Ovary (tissue), 9 donors: Measurements from ENCODE around the gene CCDC81. TPM values are rescaled to one million over a fixed set of nuclear protein-coding genes. Genes with fewer than 3 reads are reported as not detected.
A peak's percentile ranks its signal among the peaks of the same experiment; 100 is the strongest.

Experiments used
- DNase-seq, 5 donors: peaks; one replicate each; pipeline ENCODE4 v3.0.0-alpha.2; 2019 to 2020
- H3K27ac ChIP-seq, 2 donors: fragments of 200-600 bp; one replicate each; pipeline versions ENCODE4 v1.5.1 to v1.8.0; 2019 to 2022
- H3K27me3 ChIP-seq: fragments of 200-600 bp; one replicate; pipeline ENCODE4 v1.8.0; 2022
- H3K36me3 ChIP-seq: fragments of 200-600 bp; sonication (generic); one replicate; pipeline ENCODE4 v1.5.1; 2019
- H3K4me1 ChIP-seq: one replicate; pipeline ENCODE4 v1.8.1; 2013; ENCODE audit warnings: mild to moderate bottlenecking, moderate library complexity; ENCODE audit not compliant: insufficient read depth
- H3K4me3 ChIP-seq: fragments of 200-600 bp; sonication (generic); one replicate; pipeline ENCODE4 v1.5.1; 2017
- H3K9me3 ChIP-seq, 2 donors: fragments of 200-600 bp in 1 of 2; sonication (generic) in 1 of 2; one replicate each; pipeline versions ENCODE4 v1.5.1 to v1.8.1; 2013 to 2019; ENCODE audit warnings: mild to moderate bottlenecking in 1 of 2, moderate library complexity in 1 of 2
- EP300 ChIP-seq: sonication (generic); formaldehyde crosslinking; IDR thresholded peaks from one replicate; pipeline ENCODE4 v1.6.1; 2017; ENCODE audit warnings: antibody characterized with exemption
- POLR2A ChIP-seq: fragments of 450-650 bp; IDR thresholded peaks from one replicate; pipeline ENCODE4 v1.6.1; 2017; ENCODE audit warnings: antibody characterized with exemption, mild to moderate bottlenecking, moderate library complexity
- WGBS, 3 donors: extraction: QIAGEN DNeasy Blood & Tissue Kit in 1 of 3; methylation state at CpG; one replicate each; pipeline versions ENCODE4 v1.1.5 to v1.1.7; 2013 to 2017; 5-methylcytosine and 5-hydroxymethylcytosine counted together
- intact Hi-C, 4 donors: fragments of 100-400 bp; cut with DNase I; formaldehyde crosslinking; loops; one replicate each; pipeline versions ENCODE4 v1.11.0 to v1.15.1; 2022 to 2023
- polyA plus RNA-seq, 2 donors: library from polyadenylated mRNA; stranded (reverse); fragments of 200-250 nt in 1 of 2; fragments of 350-450 nt in 1 of 2; fragmentation: Illumina TruSeq in 1 of 2; extraction: RNeasy Lipid Tissue Mini Kit (QIAGEN cat#74804) in 1 of 2; gene quantifications; one replicate each; pipeline ENCODE4 v1.2.3, GENCODE V29; 2013 to 2014
- total RNA-seq, 7 donors: library from RNA; depleted of rRNA in 2 of 7; stranded (reverse); fragments of >200 nt in 2 of 7; fragmentation: NEBNext Ultra II Directional in 3 of 7; extraction: Animal tissue kit (Norgen Biotek cat#: 25700) in 3 of 7; gene quantifications; one replicate each; pipeline versions ENCODE4 v1.1.0 to v1.2.4, GENCODE V29; 2016 to 2023
- TF ChIP-seq, protein P1 (sequence below), 3 donors: fragments of 450-650 bp in 2 of 3; fragments of 200-600 bp in 1 of 3; IDR thresholded peaks; one replicate each; pipeline versions ENCODE4 v1.5.1 to v1.8.0; 2016 to 2022; ENCODE audit warnings: antibody characterized with exemption in 3 of 3, mild to moderate bottlenecking in 1 of 3
- donor health status: DM: no; HTN: no; CAD: no; lungs with moderate emphysema.
- donor health status: DM: no; HTN: no; CAD: no.
- donor health status: Bipolar disorder and iron deficiency.
- donor health status: DM: yes; HTN: yes; CAD: no.
- donor health status: DM: no; HTN: no; CAD: no.
- donor health status: DM: yes; HTN: yes; CAD: no.

CCDC81 gene
- total and polyA plus RNA-seq, 9 donors = 0.36 to 9.5 (median 1.9) TPM

DNA sequence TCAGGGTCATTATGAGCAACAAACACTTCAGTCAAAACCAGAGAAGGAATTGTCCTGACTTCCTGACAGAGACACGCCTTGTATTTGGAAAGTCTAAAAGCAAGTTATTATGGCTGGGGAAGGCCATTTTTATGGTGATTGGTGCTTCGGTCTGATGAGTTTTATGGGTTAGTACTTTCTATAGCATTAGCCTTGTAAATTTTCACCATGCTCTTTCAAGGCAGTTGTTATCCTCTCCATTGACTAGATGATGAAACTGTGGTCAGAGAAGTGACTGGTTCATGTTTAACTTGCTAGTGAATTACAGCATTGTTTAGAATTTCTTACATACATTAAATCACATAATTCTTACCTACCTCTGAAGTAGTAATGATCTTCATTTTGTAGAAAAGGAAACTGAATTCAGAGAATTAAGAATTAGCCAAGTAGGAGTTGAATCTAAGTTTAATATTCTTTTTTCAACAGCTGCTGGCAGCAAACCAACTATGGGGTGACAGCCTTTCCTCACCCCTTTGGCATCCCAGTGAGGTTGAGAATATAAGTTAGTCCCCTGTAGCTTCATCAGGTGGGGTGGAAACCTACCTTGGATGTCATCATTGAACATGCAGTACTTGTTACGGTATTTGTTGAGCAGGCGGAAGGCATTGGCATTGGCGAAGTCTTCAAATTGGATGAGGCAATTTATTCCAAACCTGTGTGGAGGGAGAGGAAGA lies 90.0 kb downstream of the CCDC81 start:
- intact Hi-C loops = no loop called here
- Histone ChIP-seq H3K4me3 (no peak overlapping the region), H3K27ac (no peak overlapping the region), H3K36me3 (no peaks in the 10 kb centered on the region), H3K4me1 (peaks cover 13% of the 10 kb centered on the region), H3K9me3 (no peaks in the 10 kb centered on the region), H3K27me3 (no peaks in the 10 kb centered on the region)
- DNase-seq = no peak
- TF ChIP-seq, protein P1, sequence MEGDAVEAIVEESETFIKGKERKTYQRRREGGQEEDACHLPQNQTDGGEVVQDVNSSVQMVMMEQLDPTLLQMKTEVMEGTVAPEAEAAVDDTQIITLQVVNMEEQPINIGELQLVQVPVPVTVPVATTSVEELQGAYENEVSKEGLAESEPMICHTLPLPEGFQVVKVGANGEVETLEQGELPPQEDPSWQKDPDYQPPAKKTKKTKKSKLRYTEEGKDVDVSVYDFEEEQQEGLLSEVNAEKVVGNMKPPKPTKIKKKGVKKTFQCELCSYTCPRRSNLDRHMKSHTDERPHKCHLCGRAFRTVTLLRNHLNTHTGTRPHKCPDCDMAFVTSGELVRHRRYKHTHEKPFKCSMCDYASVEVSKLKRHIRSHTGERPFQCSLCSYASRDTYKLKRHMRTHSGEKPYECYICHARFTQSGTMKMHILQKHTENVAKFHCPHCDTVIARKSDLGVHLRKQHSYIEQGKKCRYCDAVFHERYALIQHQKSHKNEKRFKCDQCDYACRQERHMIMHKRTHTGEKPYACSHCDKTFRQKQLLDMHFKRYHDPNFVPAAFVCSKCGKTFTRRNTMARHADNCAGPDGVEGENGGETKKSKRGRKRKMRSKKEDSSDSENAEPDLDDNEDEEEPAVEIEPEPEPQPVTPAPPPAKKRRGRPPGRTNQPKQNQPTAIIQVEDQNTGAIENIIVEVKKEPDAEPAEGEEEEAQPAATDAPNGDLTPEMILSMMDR (IDR thresholded peaks at IDR 0.05) = no peak
- TF ChIP-seq POLR2A (no peak), EP300 (no peak)
- 95 to 100% (median 96%) methylated on average over 5 of the region's 5 CpGs for WGBS, 3 donors

DNA sequence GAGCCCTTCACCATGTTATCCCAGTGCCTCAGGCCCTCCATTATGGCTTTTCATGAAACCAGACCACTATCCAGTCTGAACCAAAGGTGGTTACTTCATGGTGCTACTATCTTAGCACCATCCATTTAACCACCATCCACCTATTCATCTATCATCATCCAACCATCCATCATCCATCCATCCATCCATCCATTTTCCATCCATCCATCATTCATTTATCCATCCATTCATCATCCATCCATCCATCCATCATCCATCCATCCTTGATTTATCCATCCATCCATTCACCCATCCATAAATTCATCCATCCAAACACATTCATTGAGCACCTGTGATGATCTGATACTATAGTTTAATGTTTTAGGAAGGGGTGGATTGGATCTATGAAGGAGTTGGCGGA lies 93.5 kb downstream of the CCDC81 start:
- 96 to 99% (median 98%) methylated on average over 1 of the region's 1 CpG for WGBS, 3 donors
- H3K27me3 ChIP-seq = no peaks in the 10 kb centered on the region
- DNase-seq = no peak
- TF ChIP-seq POLR2A = no peak
- TF ChIP-seq, protein P1 (IDR thresholded peaks at IDR 0.05) = no peak
- no peak for TF ChIP-seq EP300
- H3K27ac ChIP-seq = no peak overlapping the region
- H3K4me3 ChIP-seq = no peak overlapping the region
- peaks cover 8% of the 10 kb centered on the region for H3K4me1 ChIP-seq
- no peaks in the 10 kb centered on the region for H3K36me3 ChIP-seq
- no peaks in the 10 kb centered on the region for H3K9me3 ChIP-seq
- intact Hi-C loops = no loop called here

DNA sequence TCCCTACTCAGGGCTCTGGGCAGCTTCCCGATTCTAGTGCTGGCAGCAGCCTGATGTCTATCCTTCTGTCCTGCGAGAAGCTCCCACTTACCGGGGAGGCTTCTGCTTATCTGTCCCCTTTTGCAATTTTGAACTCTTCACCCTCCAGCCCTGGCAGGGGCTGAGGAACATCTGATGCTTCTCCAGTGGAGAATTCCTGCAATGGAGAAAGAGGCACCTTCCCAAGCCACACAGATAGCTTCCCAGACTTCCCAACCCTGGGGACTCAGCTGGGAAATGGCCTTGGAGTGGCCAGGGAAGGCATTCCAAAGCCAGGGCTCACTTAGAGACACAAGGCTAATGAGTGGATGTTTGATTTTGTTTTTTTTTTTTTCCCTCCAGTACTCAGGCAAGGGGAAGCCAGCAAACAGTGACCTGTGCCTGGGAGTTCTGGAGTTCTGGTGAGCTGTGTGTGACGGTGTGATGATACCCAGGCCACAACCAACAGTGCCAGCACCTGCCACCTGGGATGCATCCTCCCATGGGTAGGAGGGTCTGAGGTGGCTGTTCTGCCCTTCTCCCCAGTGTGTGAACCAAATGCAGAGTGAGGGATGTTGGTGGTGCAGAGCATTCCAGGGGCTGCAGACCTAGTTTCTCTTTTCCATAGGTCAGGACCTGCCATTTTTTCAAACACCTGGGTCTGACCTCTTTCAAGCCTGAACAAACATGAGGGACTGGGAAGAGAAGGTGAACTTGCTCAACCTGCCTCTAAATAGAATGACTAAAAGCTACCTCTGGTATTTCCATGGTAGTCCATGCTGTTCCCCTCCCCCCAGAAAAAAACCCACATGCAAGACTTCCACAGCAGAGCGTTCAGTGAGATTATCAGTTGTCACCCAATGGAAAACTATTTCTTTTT lies 95.1 kb downstream of the CCDC81 start:
- no peaks in the 10 kb centered on the region for H3K27me3 ChIP-seq
- intact Hi-C loops = no loop called here
- peak in 3 of 5 donors; percentile 38 to 57 (median 39) for DNase-seq

More for the DNA sequence above, 95.1 kb downstream of the CCDC81 start:
- Histone ChIP-seq H3K4me3 (no peak overlapping the region), H3K36me3 (no peaks in the 10 kb centered on the region), H3K27ac (peak overlapping the region in 1 of 2 donors; percentile 4), H3K9me3 (no peaks in the 10 kb centered on the region), H3K4me1 (peaks cover 14% of the 10 kb centered on the region)
- WGBS, 3 donors = 16 to 27% (median 21%) methylated on average over 5 of the region's 5 CpGs
- TF ChIP-seq POLR2A = no peak
- TF ChIP-seq, protein P1 (IDR thresholded peaks at IDR 0.05) = no peak
- no peak for TF ChIP-seq EP300

Other genes starting within 250 kb of the CCDC81 start
- 10 to 100 TPM; 16.2 to 29.4 (median 17.4) TPM for gene EED, start 130.1 kb upstream of the CCDC81 start, total RNA-seq
- 10 to 100 TPM; 17.0 to 17.2 TPM for gene EED, start 130.1 kb upstream of the CCDC81 start, polyA plus RNA-seq
- 10 to 100 TPM; 26.6 to 32.6 (median 29.8) TPM for gene HIKESHI, start 72.6 kb upstream of the CCDC81 start, total RNA-seq
- 10 to 100 TPM; 34.3 to 43.7 TPM for gene HIKESHI, start 72.6 kb upstream of the CCDC81 start, polyA plus RNA-seq